Raji (cell line): Measurements from ENCODE around the gene ANKRD53.

Experiments used
- POLR2A ChIP-seq: IDR thresholded peaks from 2 replicates; pipeline ENCODE4 v1.6.1; 2011; ENCODE audit warnings: low read depth, low read length, control low read depth; ENCODE audit not compliant: insufficient read depth

Gene ANKRD53, protein sequence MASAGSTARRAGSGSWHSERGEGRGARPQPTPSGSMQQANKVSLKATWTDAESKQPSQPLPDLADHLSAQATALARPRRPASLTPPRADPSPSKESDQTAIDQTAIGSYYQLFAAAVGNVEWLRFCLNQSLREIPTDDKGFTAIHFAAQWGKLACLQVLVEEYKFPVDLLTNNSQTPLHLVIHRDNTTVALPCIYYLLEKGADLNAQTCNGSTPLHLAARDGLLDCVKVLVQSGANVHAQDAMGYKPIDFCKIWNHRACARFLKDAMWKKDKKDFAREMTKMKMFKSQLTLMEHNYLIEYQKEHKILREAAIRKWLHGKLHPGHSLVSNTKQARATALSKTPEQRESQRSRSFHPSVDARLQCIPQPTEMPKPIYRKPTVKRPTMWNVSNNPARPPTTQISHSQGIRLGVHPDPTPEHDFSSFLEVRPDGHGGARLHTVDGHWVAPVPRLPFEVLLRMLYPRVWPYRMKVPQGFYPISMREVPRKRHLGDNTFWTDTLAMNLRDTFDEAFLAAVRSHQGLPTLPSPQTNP

GRCh38 chr2:70978341-70979179 lies at the start of gene ANKRD53:
ANKRD53 (plus strand) TSS chr2:70978630; CDS start chr2:70978646, 16 bp downstream.
- TF ChIP-seq POLR2A = no peak

GRCh38 chr2:70930371-70931329 lies 47.8 kb upstream of the ANKRD53 start:
- TF ChIP-seq POLR2A = no peak

GRCh38 chr2:70931376-70932000 lies 46.9 kb upstream of the ANKRD53 start:
- no peak for TF ChIP-seq POLR2A

- TF ChIP-seq POLR2A = no peak
These were observed 45.7 kb upstream of the ANKRD53 start for GRCh38 chr2:70932631-70933230.

GRCh38 chr2:70934981-70935380 lies 43.4 kb upstream of the ANKRD53 start:
- no peak for TF ChIP-seq POLR2A

- TF ChIP-seq POLR2A = no peak
These were observed 42.8 kb upstream of the ANKRD53 start, which contains the start of gene ATP6V1B1 for GRCh38 chr2:70935468-70936164. ATP6V1B1 (plus strand) TSS chr2:70935900; CDS start chr2:70935955, 55 bp downstream.

DNA sequence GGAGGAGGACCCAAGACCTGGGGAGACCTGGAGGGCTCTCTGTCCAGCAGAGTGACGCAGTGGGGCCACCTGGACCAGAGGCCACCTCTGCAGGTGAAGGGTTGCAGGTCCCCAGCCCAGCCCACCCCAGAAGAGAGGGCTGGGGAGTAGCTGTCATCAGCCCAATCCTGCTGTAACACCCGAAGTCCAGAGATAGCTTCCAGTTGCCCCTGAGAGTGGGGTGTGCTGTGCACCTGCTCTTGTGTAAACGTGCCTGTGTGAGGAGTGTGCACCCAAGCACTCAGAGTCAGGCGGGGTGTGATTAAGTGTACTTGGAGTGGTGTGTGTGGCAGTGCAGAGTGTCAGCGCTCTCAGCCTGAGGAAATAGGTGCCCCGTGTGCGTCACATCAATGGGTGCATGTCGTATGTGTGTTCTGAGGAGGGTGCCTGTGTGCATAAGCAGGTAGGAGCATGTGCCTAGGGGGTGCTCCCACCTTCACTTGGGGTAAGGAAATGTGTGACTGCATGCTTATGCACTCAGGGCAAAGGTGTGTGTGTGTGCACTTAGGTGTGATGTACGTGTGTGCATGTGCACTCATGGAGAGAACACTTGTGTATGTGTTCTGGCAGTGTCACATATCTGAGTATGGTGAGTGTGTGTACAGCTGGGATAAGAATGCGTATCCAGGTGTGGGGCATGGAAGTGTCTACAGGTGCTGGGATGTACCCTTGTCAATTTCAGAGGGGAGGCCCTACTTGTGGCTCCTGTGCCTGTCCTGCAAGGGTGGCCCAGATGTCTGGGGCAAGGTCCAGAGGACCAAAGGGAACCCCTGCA lies 42.1 kb upstream of the ANKRD53 start:
- no peak for TF ChIP-seq POLR2A

DNA sequence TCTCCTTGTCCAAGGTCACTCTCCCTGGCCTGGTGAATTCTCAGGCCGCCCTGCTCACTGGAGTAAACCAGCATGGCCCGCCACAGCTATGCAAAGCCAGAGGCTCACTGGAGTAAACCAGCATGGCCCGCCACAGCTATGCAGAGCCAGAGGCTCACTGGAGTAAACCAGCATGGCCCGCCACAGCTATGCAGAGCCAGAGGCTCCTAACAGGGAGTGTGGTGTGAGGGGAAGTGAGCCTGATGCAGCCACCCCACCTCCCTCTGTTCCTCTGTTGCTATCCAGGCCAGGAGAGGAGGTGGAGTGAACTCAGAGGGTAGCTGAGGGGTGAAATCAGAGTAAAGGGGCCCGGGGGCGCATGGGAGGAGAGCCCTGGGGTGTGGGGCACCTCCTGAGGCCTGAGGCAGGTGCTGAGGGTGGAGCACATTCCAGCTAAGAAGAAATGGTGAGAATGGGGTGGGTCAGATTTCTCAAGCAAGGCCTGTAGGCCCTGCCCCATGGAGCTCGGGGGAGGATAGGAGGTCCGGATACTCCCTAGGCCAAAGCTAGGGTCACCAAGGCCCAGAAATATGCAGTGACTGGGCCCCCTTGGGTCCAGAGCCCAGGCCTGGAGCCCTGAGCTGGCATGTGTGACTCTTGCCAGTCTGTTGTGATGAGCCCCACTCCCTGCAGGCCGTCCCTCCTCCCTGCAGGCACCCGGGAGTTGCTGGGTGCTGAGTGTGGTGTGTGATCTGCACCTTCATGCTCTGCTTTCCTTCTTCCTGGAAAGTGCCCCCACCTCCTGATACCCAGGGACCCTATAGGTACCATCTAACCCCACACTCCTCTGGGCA lies 41.2 kb upstream of the ANKRD53 start:
- 0 out of 2 replicates have a peak, but pooled peaks have one; percentile 14 for TF ChIP-seq POLR2A

DNA sequence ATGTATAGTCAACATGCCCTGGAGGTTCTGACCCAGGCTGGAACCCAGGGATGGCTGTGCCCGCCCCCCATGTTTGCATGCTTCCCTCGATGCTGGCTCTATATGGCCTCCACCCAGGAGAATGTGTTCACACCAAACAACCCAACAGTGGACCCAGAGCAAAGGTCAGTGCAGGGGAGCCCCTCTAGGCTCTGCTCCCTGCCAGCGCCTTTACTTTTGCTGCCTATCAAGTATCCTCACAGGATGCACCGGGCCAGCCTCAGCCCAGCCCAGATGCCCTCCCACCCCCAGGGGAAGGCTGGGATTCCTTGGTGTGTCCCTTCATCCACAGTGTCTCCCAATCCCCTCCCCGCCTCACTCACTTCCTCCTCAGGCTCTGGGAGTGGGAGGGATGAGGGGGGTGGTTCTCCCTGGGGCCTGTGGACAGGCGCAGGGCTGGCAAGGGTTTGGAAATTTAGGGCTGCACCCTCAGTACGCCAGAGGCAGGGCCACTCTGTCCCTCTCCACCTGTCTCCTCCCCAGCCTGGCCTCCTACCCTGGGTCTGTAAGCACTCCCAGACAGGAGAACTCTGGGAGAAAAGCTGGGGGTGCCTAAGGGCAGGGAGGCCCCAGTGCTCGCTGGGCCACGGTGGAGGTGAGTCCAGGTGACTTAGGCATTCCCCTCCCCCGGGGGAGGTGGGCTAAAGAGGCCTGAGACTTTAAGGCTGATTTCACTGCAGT lies 40.4 kb upstream of the ANKRD53 start:
- no peak for TF ChIP-seq POLR2A

DNA sequence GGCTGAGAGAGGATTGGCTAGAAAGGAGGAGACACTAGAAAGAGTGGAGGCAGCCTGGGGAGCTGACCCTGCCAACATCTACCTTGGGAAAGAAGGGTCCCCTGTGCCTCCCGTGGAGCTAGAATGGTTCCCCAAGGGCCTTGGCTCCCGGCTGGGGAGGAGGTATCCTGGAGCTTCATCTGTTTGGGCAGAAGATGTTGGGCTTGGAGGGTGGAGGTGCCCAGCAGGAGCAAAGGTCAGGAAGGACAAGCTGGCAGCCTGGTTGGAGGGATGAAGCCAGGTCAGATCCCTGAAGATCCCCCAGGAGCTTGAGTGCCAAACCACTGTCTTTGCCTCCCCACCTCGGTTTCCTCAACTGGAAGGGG lies 39.9 kb upstream of the ANKRD53 start:
- TF ChIP-seq POLR2A = no peak
